Adipocyte (in vitro differentiated cells): ENCODE results near the gene NDUFC1.
A peak's percentile ranks its signal among the peaks of the same experiment; 100 is the strongest.

Experiments
- DNase-seq: peaks from one replicate; pipeline ENCODE4 v3.0.0-alpha.2; 2015; ENCODE audit warnings: low read depth
- H3K27me3 ChIP-seq: replicated peaks from 2 replicates; pipeline ENCODE4 v1.7.0; 2013; ENCODE audit warnings: mild to moderate bottlenecking, low read length, moderate library complexity; ENCODE audit not compliant: control insufficient read depth, insufficient read depth
- H3K36me3 ChIP-seq: 2 replicates; pipeline ENCODE4 v1.7.0; 2013; ENCODE audit warnings: low read length, mild to moderate bottlenecking, moderate library complexity; ENCODE audit not compliant: control insufficient read depth, insufficient read depth, severe bottlenecking
- H3K4me1 ChIP-seq: 2 replicates; pipeline ENCODE4 v1.7.0; 2013; ENCODE audit warnings: mild to moderate bottlenecking, low read length, moderate library complexity; ENCODE audit not compliant: control insufficient read depth, insufficient read depth
- H3K4me3 ChIP-seq: 2 replicates; pipeline ENCODE4 v1.7.0; 2013; ENCODE audit warnings: mild to moderate bottlenecking, low read length, moderate library complexity
- H3K9ac ChIP-seq: 2 replicates; pipeline ENCODE4 v1.7.0; 2013; ENCODE audit warnings: mild to moderate bottlenecking, low read length, moderate library complexity
- H3K9me3 ChIP-seq: 2 replicates; pipeline ENCODE4 v1.7.0; 2013; ENCODE audit warnings: mild to moderate bottlenecking, low read length, moderate library complexity; ENCODE audit not compliant: control insufficient read depth

Gene NDUFC1

DNA sequence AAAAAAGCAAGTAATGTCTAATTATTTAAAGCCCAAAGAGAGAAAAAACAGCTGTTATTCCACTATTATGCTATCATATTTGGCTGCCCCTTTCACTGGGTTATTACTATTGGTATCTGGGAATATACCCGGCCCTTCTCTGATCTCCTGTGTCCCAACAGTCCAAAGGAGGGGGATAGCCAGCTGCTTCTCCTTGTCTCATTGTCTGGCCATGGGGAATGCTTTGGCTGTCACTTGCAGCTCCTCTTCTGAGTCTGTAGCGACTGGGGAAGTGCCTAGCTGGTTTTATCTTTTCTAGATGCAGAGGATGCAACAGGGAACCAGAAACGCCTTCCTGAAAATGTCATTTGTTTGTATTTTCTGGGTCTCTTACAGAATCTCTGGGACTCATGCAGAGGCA is 56.1 kb downstream of the NDUFC1 start:
- H3K27me3 ChIP-seq = no peaks in the 10 kb centered on the region
- H3K9me3 ChIP-seq = no peaks in the 10 kb centered on the region
- H3K36me3 ChIP-seq = no peaks in the 10 kb centered on the region
- no peak overlapping the region for H3K4me3 ChIP-seq
- DNase-seq = no peak
- H3K9ac ChIP-seq = peak overlapping the region; percentile 47
- H3K4me1 ChIP-seq = peaks cover 42% of the 10 kb centered on the region

DNA sequence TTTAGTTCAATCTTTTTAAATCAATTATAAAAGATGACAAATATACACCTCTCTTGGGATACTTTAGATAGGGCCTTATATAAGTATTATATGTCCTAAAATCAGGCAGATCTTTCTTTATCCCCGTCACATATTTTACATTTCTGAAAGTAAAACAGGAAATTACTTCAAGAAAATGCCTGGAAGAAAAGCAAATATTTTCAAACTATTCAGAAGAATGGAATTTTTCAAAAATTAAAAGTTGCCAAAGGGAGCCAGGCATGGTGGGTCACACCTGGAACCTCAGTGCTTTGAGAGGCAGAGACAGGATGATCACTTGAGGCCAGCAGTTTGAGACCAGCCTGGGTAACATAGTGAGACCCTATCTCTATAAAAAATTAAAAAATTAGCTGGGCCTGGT is 56.7 kb downstream of the NDUFC1 start:
- Histone ChIP-seq H3K36me3 (no peaks in the 10 kb centered on the region), H3K27me3 (no peaks in the 10 kb centered on the region), H3K9me3 (no peaks in the 10 kb centered on the region), H3K4me3 (no peak overlapping the region), H3K9ac (peak overlapping the region; percentile 55), H3K4me1 (peaks cover 42% of the 10 kb centered on the region)
- DNase-seq = peak; percentile 63

DNA sequence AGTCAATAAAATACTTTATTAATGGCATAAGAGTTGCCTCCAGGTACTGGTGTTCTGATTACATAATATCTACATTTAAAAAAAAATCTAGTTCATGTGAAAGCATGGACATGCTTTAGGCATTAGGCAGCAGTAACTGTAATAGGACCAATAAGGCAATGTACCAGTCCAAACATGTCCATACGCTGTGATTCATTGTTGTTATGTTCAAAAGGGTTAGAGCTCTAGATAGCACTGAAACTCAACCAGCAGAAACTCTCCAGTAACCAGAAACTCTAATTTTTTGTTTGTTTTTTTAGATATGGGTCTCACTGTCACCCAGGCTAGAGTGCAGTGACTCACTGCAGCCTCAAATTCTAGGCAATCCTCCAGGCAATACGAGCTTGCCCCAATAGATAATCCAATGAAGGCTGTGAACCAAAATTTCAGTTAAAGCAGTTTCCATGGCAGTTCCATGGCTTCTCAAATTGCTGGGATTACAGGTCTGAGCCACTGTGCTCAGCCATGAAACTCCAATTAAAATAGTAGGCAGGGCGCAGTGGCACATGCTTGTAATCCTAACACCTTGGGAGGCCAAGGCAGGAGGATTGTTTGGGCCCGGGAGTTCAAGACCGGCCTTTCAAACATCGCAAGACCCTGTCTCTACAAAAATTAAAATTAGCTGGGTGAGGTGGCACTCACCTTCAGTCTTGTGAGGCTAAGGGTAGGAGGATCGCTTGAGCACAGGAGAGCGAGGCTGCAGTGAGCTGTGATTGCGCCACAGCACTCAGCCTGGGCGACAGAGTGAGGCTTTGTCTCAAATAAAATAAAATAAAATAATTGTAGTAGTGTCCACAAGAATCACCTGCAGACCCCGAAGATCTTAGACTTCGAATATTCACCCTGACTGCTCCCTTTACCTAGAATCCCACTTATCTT is 58.6 kb downstream of the NDUFC1 start:
- DNase-seq = peak; percentile 94
- Histone ChIP-seq H3K4me1 (peaks cover 42% of the 10 kb centered on the region), H3K9me3 (no peaks in the 10 kb centered on the region), H3K4me3 (no peak overlapping the region), H3K27me3 (no peaks in the 10 kb centered on the region), H3K36me3 (no peaks in the 10 kb centered on the region), H3K9ac (no peak overlapping the region)

DNA sequence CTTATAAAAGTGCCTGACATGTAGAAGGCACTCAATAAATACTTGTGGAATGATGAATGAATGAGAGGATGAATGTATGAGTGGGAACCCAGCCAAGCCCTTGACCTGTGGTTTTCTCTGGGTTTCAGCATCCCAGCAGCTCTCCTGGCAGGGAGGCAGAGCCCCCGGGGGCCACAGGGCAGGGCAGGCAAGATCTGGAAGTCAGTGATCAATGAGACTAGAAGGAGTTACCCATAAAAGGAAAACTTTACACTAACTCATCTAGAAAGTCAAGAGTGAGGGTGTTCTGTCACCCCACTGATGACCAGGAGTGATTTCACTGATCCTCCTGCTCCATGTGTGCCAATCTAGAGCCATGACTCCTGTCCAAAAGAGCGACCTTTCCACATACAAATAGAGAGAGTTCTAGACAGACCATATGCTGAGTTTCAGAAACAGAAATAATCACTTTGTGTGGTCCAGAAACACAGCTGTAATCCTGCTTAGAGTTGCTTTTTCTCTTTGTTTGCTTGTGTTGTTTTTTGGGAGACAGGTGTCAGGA is 59.7 kb downstream of the NDUFC1 start:
- peak; percentile 66 for DNase-seq
- Histone ChIP-seq H3K9me3 (no peaks in the 10 kb centered on the region), H3K9ac (peak overlapping the region; percentile 10), H3K27me3 (no peaks in the 10 kb centered on the region), H3K4me3 (peak overlapping the region; percentile 18), H3K4me1 (peaks cover 42% of the 10 kb centered on the region), H3K36me3 (no peaks in the 10 kb centered on the region)

GRCh38 chr4:139241784-139242151 is 60.5 kb downstream of the NDUFC1 start:
- Histone ChIP-seq H3K4me1 (peaks cover 42% of the 10 kb centered on the region), H3K36me3 (no peaks in the 10 kb centered on the region), H3K4me3 (no peak overlapping the region), H3K27me3 (no peaks in the 10 kb centered on the region), H3K9ac (no peak overlapping the region), H3K9me3 (no peaks in the 10 kb centered on the region)
- no peak for DNase-seq

DNA sequence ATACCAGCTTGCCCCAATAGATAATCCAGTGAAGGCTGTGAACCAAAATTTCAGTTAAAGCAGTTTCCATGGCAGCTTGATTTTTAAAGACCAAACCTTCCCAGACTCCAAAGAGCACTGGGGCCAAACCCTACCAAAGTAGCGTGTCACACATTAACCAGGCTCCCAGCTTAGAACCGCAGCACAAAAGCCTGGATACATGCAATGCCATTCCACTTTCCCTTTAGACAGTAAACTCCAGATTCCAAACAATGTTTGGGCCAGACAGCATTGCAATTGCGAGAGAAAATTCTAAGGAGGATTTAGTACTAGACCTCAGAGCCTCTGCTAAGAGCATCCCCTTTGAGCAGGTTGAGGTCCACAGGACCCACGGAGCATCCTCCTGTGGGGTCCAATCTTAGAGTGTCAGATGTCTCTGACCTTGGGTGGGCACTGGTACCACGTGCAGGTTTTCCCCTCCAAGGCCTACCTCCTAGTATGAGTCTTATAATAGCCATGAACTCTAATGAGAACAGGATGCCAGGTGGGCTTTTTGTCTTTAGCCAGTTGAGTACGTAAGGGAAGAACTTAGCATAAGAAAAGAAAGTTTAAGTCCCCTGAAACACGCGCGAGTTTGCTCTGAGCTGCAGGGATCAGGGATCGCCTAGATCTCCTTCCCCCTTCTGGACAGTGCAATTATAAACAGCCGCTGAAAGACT is 61.0 kb downstream of the NDUFC1 start:
- Histone ChIP-seq H3K4me3 (no peak overlapping the region), H3K27me3 (no peaks in the 10 kb centered on the region), H3K9me3 (no peaks in the 10 kb centered on the region), H3K9ac (no peak overlapping the region), H3K4me1 (peaks cover 40% of the 10 kb centered on the region), H3K36me3 (no peaks in the 10 kb centered on the region)
- DNase-seq = no peak
